ENCODE data around the gene APP. TPM values are rescaled to one million over a fixed set of nuclear protein-coding genes. Genes with fewer than 3 reads are reported as not detected.

APP gene
- total and polyA plus RNA-seq, 2 experiments from 2014 or later, result 55.7 to 316 TPM

GRCh38 chr21:25898671-25899070 lies 271.9 kb downstream of the APP start:
- Histone ChIP-seq H2AFZ (no peak overlapping the region), H3K4me2 (no peak overlapping the region), H3K27me3 (no peaks in the 10 kb centered on the region), H3K9me3 (ENCODE audit: low read depth) (no peaks in the 10 kb centered on the region), H3K36me3 (replicated peaks; ENCODE audit: insufficient read depth, low read depth) (no peaks in the 10 kb centered on the region), H3K4me1 (ENCODE audit: insufficient read depth) (no peaks in the 10 kb centered on the region), H3K79me2 (no peaks in the 10 kb centered on the region), H3K9me2 (replicated peaks; ENCODE audit: insufficient read depth) (no peaks in the 10 kb centered on the region), H3K4me3 (no peak overlapping the region), H4K20me1 (ENCODE audit: insufficient read depth, poor library complexity, severe bottlenecking) (no peaks in the 10 kb centered on the region), H3K27ac (no peak overlapping the region)
- TF ChIP-seq EZH2phosphoT487 (IDR thresholded peaks at IDR 0.05; ENCODE audit: low read depth, severe bottlenecking, unreplicated experiment), result no peak
- no peak for TF ChIP-seq CTCF (IDR thresholded peaks at IDR 0.05; ENCODE audit: poor library complexity)
- TF ChIP-seq EZH2 (IDR thresholded peaks at IDR 0.05; ENCODE audit: borderline replicate concordance), result no peak
- WGBS (ENCODE audit: low lambda C conversion rate, missing lambda C conversion rate), result 86% methylated on average over 3 of the region's 3 CpGs
- DNase-seq (ENCODE audit: low spot score), result no peak

DNA sequence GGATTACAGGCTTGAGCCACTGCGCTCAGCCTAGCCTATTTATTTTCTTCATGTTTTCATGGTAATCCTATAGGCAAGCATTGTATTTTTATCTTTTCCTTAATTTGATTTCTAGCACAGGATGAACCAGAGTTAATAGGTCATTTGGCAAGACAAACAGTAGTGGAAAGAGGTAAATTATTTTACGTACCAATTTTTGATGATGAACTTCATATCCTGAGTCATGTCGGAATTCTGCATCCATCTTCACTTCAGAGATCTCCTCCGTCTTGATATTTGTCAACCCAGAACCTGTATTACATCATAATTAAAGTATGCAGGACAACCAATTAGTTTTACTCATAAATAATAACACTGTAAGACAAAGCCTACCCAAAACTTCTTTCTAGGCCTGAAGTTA lies 273.2 kb downstream of the APP start:
- no peaks in the 10 kb centered on the region for H3K9me3 ChIP-seq (ENCODE audit: low read depth)
- no peaks in the 10 kb centered on the region for H3K27me3 ChIP-seq
- no peak overlapping the region for H3K4me3 ChIP-seq
- H3K79me2 ChIP-seq, result no peaks in the 10 kb centered on the region
- no peaks in the 10 kb centered on the region for H3K4me1 ChIP-seq (ENCODE audit: insufficient read depth)
- no peak overlapping the region for H2AFZ ChIP-seq
- H3K9me2 ChIP-seq (replicated peaks; ENCODE audit: insufficient read depth), result no peaks in the 10 kb centered on the region
- no peak for TF ChIP-seq EZH2phosphoT487 (IDR thresholded peaks at IDR 0.05; ENCODE audit: low read depth, severe bottlenecking, unreplicated experiment)
- no peak for TF ChIP-seq CTCF (IDR thresholded peaks at IDR 0.05; ENCODE audit: poor library complexity)
- no peak for TF ChIP-seq EZH2 (IDR thresholded peaks at IDR 0.05; ENCODE audit: borderline replicate concordance)
- no peak overlapping the region for H3K4me2 ChIP-seq
- DNase-seq (ENCODE audit: low spot score), result no peak
- H3K27ac ChIP-seq, result no peak overlapping the region
- WGBS (ENCODE audit: low lambda C conversion rate, missing lambda C conversion rate), result 93% methylated on average over 4 of the region's 4 CpGs
- no peaks in the 10 kb centered on the region for H3K36me3 ChIP-seq (replicated peaks; ENCODE audit: insufficient read depth, low read depth)
- no peaks in the 10 kb centered on the region for H4K20me1 ChIP-seq (ENCODE audit: insufficient read depth, poor library complexity, severe bottlenecking)

GRCh38 chr21:25896501-25897056 lies 274.0 kb downstream of the APP start:
- TF ChIP-seq EZH2phosphoT487 (IDR thresholded peaks at IDR 0.05; ENCODE audit: low read depth, severe bottlenecking, unreplicated experiment) (no peak), EZH2 (IDR thresholded peaks at IDR 0.05; ENCODE audit: borderline replicate concordance) (no peak), CTCF (IDR thresholded peaks at IDR 0.05; ENCODE audit: poor library complexity) (no peak)
- no peaks in the 10 kb centered on the region for H4K20me1 ChIP-seq (ENCODE audit: insufficient read depth, poor library complexity, severe bottlenecking)
- 95% methylated on average over 4 of the region's 4 CpGs for WGBS (ENCODE audit: low lambda C conversion rate, missing lambda C conversion rate)

More at GRCh38 chr21:25896501-25897056, 274.0 kb downstream of the APP start:
- H3K9me3 ChIP-seq (ENCODE audit: low read depth), result no peaks in the 10 kb centered on the region
- no peaks in the 10 kb centered on the region for H3K36me3 ChIP-seq (replicated peaks; ENCODE audit: insufficient read depth, low read depth)
- H3K4me1 ChIP-seq (ENCODE audit: insufficient read depth), result no peaks in the 10 kb centered on the region
- H2AFZ ChIP-seq, result no peak overlapping the region
- no peaks in the 10 kb centered on the region for H3K79me2 ChIP-seq
- no peaks in the 10 kb centered on the region for H3K9me2 ChIP-seq (replicated peaks; ENCODE audit: insufficient read depth)
- H3K27ac ChIP-seq, result no peak overlapping the region
- no peak overlapping the region for H3K4me2 ChIP-seq
- no peak overlapping the region for H3K4me3 ChIP-seq
- no peak for DNase-seq (ENCODE audit: low spot score)
- H3K27me3 ChIP-seq, result no peaks in the 10 kb centered on the region
